Upper lobe of left lung (tissue), 6 donors: ENCODE data around the gene CBX5. TPM values are rescaled to one million over a fixed set of nuclear protein-coding genes. Genes with fewer than 3 reads are reported as not detected.
A peak's percentile ranks its signal among the peaks of the same experiment; 100 is the strongest.
"Not testable (repeated sequence)": the region's sequence is repeated elsewhere in the genome, so short reads cannot be mapped to it uniquely, and the experiment has no call there.

Source experiments
- ATAC-seq, 2 donors: fragments of 200-7000 bp; cut with Tn5 transposase; one replicate each; pipeline ENCODE4 v1.9.1; 2022; ENCODE audit warnings: mild to moderate bottlenecking in 2 of 2, moderate library complexity in 2 of 2; ENCODE audit not compliant: low FRiP score in 2 of 2
- DNase-seq, 2 donors: peaks; one replicate each; pipeline ENCODE4 v3.0.0-alpha.2; 2019 to 2020
- H3K27ac ChIP-seq, 4 donors: fragments of 200-600 bp; sonication (generic); one replicate each; pipeline ENCODE4 v1.5.1; 2016 to 2019
- H3K27me3 ChIP-seq, 4 donors: fragments of 200-600 bp; sonication (generic); one replicate each; pipeline ENCODE4 v1.5.1; 2017 to 2019
- H3K36me3 ChIP-seq, 4 donors: fragments of 200-600 bp; sonication (generic); one replicate each; pipeline ENCODE4 v1.5.1; 2016 to 2019
- H3K4me1 ChIP-seq, 4 donors: fragments of 200-600 bp; sonication (generic); one replicate each; pipeline ENCODE4 v1.5.1; 2018 to 2019
- H3K4me3 ChIP-seq, 4 donors: fragments of 200-600 bp; sonication (generic); one replicate each; pipeline ENCODE4 v1.5.1; 2017 to 2019; ENCODE audit warnings: mild to moderate bottlenecking in 2 of 4, moderate library complexity in 1 of 4
- H3K9me3 ChIP-seq, 4 donors: fragments of 200-600 bp; sonication (generic); one replicate each; pipeline ENCODE4 v1.5.1; 2018 to 2019
- EP300 ChIP-seq, 4 donors: sonication (generic); formaldehyde crosslinking; IDR thresholded peaks; one replicate each; pipeline ENCODE4 v1.5.1; 2017; ENCODE audit warnings: antibody characterized with exemption in 4 of 4, control low read depth in 2 of 4
- POLR2A ChIP-seq, 4 donors: fragments of 450-650 bp; IDR thresholded peaks; one replicate each; pipeline ENCODE4 v1.5.1; 2016 to 2017; ENCODE audit warnings: antibody characterized with exemption in 4 of 4, mild to moderate bottlenecking in 2 of 4
- POLR2AphosphoS5 ChIP-seq, 2 donors: sonication (generic); formaldehyde crosslinking; IDR thresholded peaks; one replicate each; pipeline ENCODE4 v1.5.1; 2017; ENCODE audit warnings: antibody characterized with exemption in 2 of 2
- WGBS, 2 donors: methylation state at CpG; one replicate each; pipeline ENCODE4 v1.1.5; 2017 to 2018; 5-methylcytosine and 5-hydroxymethylcytosine counted together
- total RNA-seq, 6 donors: library from RNA; depleted of rRNA in 4 of 6; stranded (reverse); fragments of >200 nt in 4 of 6; gene quantifications; one replicate each; pipeline versions ENCODE4 v1.1.0 to v1.2.1, GENCODE V29; 2016 to 2021
- TF ChIP-seq, protein P1 (sequence below), 6 experiments: fragments of 450-650 bp in 4 of 6; fragments of 200-600 bp in 2 of 6; sonication (generic) in 2 of 6; IDR thresholded peaks; one replicate each; pipeline ENCODE4 v1.5.1; 2016 to 2019; ENCODE audit warnings: antibody characterized with exemption in 6 of 6
- donor health status: DM: no; HTN: no; CAD: no; lungs with moderate emphysema.
- donor health status: DM: no; HTN: yes; CAD: no; lungs with severe emphysema.

The CBX5 gene
- total RNA-seq, 6 donors from 2014 or later, result 15.5 to 48.2 (median 36.1) TPM

- no peaks in the 10 kb centered on the region for H3K27me3 ChIP-seq
- no peaks in the 10 kb centered on the region for H3K9me3 ChIP-seq
- ATAC-seq (no peak), DNase-seq (no peak)
- TF ChIP-seq POLR2AphosphoS5 (IDR thresholded peaks at IDR 0.05), result no peak
- TF ChIP-seq, protein P1, sequence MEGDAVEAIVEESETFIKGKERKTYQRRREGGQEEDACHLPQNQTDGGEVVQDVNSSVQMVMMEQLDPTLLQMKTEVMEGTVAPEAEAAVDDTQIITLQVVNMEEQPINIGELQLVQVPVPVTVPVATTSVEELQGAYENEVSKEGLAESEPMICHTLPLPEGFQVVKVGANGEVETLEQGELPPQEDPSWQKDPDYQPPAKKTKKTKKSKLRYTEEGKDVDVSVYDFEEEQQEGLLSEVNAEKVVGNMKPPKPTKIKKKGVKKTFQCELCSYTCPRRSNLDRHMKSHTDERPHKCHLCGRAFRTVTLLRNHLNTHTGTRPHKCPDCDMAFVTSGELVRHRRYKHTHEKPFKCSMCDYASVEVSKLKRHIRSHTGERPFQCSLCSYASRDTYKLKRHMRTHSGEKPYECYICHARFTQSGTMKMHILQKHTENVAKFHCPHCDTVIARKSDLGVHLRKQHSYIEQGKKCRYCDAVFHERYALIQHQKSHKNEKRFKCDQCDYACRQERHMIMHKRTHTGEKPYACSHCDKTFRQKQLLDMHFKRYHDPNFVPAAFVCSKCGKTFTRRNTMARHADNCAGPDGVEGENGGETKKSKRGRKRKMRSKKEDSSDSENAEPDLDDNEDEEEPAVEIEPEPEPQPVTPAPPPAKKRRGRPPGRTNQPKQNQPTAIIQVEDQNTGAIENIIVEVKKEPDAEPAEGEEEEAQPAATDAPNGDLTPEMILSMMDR (IDR thresholded peaks at IDR 0.05), result no peak
- no peak for TF ChIP-seq POLR2A (IDR thresholded peaks at IDR 0.05)
- no peak for TF ChIP-seq EP300 (IDR thresholded peaks at IDR 0.05)
- H3K36me3 ChIP-seq, result peaks cover 5 to 69% (median 37%) of the 10 kb centered on the region in 4 donors
- H3K27ac ChIP-seq, result no peak overlapping the region
- H3K4me1 ChIP-seq, result no peaks in the 10 kb centered on the region
- no peak overlapping the region for H3K4me3 ChIP-seq
- WGBS, 2 donors, result 91 to 96% methylated on average over 2 of the region's 2 CpGs
Measured at GRCh38 chr12:54240971-54241588, 38.8 kb downstream of the CBX5 start.

DNA sequence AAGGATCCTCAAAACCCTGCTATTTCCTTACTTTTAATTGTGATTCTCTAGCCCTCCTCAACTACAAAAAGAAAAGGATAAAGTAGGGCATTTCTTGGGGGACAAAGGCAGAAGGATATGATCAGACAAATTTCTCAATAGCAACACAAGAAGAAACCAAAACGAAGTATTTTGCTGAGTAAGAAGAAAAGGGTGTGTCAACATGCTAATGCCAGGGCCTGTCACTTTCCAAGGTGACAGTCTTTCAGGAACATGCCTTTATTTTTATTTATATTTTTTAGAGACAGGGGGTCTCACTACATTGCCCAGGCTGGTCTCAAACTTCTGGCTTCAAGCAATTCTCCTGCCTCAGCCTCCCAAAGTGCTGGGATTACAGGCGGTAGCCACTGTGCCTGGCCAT, 39.8 kb downstream of the CBX5 start:
- Histone ChIP-seq H3K36me3 (peaks cover 0 to 65% (median 29%) of the 10 kb centered on the region in 4 donors), H3K27ac (no peak overlapping the region), H3K4me1 (no peaks in the 10 kb centered on the region), H3K4me3 (no peak overlapping the region), H3K9me3 (no peaks in the 10 kb centered on the region), H3K27me3 (no peaks in the 10 kb centered on the region)
- ATAC-seq, result no peak
- WGBS, 2 donors, result 68 to 70% methylated on average over 2 of the region's 2 CpGs
- TF ChIP-seq POLR2A (IDR thresholded peaks at IDR 0.05), result no peak
- no peak for TF ChIP-seq POLR2AphosphoS5 (IDR thresholded peaks at IDR 0.05)
- TF ChIP-seq, protein P1 (IDR thresholded peaks at IDR 0.05), result no peak
- TF ChIP-seq EP300 (IDR thresholded peaks at IDR 0.05), result no peak
- no peak for DNase-seq

GRCh38 chr12:54239620-54240019, 40.3 kb downstream of the CBX5 start:
- Histone ChIP-seq H3K27ac (no peak overlapping the region), H3K4me3 (no peak overlapping the region), H3K9me3 (no peaks in the 10 kb centered on the region), H3K36me3 (peaks cover 0 to 63% (median 25%) of the 10 kb centered on the region in 4 donors), H3K27me3 (no peaks in the 10 kb centered on the region), H3K4me1 (no peaks in the 10 kb centered on the region)
- no peak for DNase-seq
- no peak for TF ChIP-seq POLR2A (IDR thresholded peaks at IDR 0.05)
- TF ChIP-seq, protein P1 (IDR thresholded peaks at IDR 0.05), result no peak
- TF ChIP-seq POLR2AphosphoS5 (IDR thresholded peaks at IDR 0.05), result no peak
- TF ChIP-seq EP300 (IDR thresholded peaks at IDR 0.05), result no peak
- no peak for ATAC-seq

GRCh38 chr12:54238531-54238930, 41.4 kb downstream of the CBX5 start:
- Histone ChIP-seq H3K9me3 (no peaks in the 10 kb centered on the region), H3K27ac (no peak overlapping the region), H3K27me3 (no peaks in the 10 kb centered on the region), H3K4me3 (no peak overlapping the region), H3K4me1 (no peaks in the 10 kb centered on the region), H3K36me3 (peaks cover 0 to 53% (median 19%) of the 10 kb centered on the region in 4 donors)
- TF ChIP-seq EP300 (IDR thresholded peaks at IDR 0.05), result no peak
- no peak for TF ChIP-seq POLR2AphosphoS5 (IDR thresholded peaks at IDR 0.05)
- TF ChIP-seq POLR2A (IDR thresholded peaks at IDR 0.05), result no peak
- TF ChIP-seq, protein P1 (IDR thresholded peaks at IDR 0.05), result no peak
- no peak for DNase-seq
- 95 to 97% methylated on average over 1 of the region's 1 CpG for WGBS, 2 donors
- no peak for ATAC-seq

GRCh38 chr12:54232790-54233189, 47.1 kb downstream of the CBX5 start:
- Histone ChIP-seq H3K36me3 (peaks cover 0 to 14% (median 2%) of the 10 kb centered on the region in 4 donors), H3K27me3 (no peaks in the 10 kb centered on the region), H3K4me3 (no peak overlapping the region), H3K4me1 (peaks cover 0 to 5% (median 2%) of the 10 kb centered on the region in 4 donors), H3K9me3 (no peaks in the 10 kb centered on the region), H3K27ac (no peak overlapping the region)
- 94 to 96% methylated on average over 2 of the region's 2 CpGs for WGBS, 2 donors
- ATAC-seq (peak in 1 of 2 donors; percentile 31), DNase-seq (no peak)
- TF ChIP-seq EP300 (IDR thresholded peaks at IDR 0.05) (no peak), POLR2AphosphoS5 (IDR thresholded peaks at IDR 0.05) (no peak), POLR2A (IDR thresholded peaks at IDR 0.05) (no peak)
- TF ChIP-seq, protein P1 (IDR thresholded peaks at IDR 0.05), result no peak

- not testable (repeated sequence) for H3K4me3 ChIP-seq, H3K4me1 ChIP-seq, DNase-seq, H3K9me3 ChIP-seq, H3K27me3 ChIP-seq, ATAC-seq, H3K27ac ChIP-seq
- WGBS, 2 donors, result 96 to 100% methylated on average over 3 of the region's 3 CpGs
- peaks cover 0 to 11% (median 0%) of the 10 kb centered on the region in 4 donors for H3K36me3 ChIP-seq
Measured at GRCh38 chr12:54231269-54231668, 48.7 kb downstream of the CBX5 start.
